GM13976 (cell line): ENCODE measurements around the gene FAM53B.

ENCODE experiments used
- DNase-seq: peaks from one replicate; pipeline ENCODE4 v3.0.0; 2012; ENCODE audit warnings: low spot score
- in situ Hi-C: fragments of 300-500 bp; cut with MboI; formaldehyde crosslinking; loops from one replicate; pipeline ENCODE4 v1.12.0; 2022; ENCODE audit warnings: low sequenced_read_pairs, mixed read lengths, inconsistent platforms; ENCODE audit not compliant: unreplicated experiment
- TF ChIP-seq, protein P1 (sequence below): IDR thresholded peaks from 2 replicates; pipeline ENCODE4 v1.5.1; 2012; ENCODE audit warnings: borderline replicate concordance, mild to moderate bottlenecking; ENCODE audit not compliant: insufficient read depth; ENCODE audit errors: extremely low read depth, missing control alignments, control extremely low read depth

Gene FAM53B

DNA sequence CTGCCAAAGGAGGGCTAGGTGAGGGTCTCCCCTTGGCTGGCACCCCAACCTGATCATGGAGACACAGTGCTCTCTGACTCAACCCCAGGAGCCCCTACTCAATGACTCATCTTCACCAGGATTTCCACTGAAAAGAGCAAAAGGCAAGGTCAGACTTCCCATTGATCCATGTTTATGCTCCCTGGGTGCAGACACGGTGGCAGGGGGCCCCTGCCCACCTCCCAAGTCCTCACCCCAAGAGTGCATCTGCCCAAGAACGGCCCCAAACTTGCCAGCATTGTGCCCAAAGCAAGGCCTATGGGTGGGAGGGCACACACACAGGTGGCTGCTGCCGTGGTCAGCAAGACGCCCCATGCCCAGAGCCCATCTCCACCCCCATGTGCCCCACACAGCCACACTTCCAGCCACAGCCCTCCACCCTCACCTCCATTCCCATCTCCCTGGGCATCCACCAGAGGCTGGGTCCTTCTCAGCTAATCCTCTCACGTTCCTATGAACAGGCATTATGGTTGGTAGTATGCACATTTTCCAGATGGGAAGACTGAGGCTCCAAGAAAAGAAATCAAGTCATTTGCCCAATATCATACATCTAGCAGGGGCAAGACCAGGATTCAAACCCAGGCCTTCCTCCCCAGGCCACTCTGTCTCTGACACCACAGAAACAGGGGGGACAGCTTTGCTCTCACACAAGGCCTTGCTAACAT lies 31.3 kb downstream of the FAM53B start:
- TF ChIP-seq, protein P1, sequence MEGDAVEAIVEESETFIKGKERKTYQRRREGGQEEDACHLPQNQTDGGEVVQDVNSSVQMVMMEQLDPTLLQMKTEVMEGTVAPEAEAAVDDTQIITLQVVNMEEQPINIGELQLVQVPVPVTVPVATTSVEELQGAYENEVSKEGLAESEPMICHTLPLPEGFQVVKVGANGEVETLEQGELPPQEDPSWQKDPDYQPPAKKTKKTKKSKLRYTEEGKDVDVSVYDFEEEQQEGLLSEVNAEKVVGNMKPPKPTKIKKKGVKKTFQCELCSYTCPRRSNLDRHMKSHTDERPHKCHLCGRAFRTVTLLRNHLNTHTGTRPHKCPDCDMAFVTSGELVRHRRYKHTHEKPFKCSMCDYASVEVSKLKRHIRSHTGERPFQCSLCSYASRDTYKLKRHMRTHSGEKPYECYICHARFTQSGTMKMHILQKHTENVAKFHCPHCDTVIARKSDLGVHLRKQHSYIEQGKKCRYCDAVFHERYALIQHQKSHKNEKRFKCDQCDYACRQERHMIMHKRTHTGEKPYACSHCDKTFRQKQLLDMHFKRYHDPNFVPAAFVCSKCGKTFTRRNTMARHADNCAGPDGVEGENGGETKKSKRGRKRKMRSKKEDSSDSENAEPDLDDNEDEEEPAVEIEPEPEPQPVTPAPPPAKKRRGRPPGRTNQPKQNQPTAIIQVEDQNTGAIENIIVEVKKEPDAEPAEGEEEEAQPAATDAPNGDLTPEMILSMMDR: no peak
- in situ Hi-C loops: no loop called here
- DNase-seq: no peak

DNA sequence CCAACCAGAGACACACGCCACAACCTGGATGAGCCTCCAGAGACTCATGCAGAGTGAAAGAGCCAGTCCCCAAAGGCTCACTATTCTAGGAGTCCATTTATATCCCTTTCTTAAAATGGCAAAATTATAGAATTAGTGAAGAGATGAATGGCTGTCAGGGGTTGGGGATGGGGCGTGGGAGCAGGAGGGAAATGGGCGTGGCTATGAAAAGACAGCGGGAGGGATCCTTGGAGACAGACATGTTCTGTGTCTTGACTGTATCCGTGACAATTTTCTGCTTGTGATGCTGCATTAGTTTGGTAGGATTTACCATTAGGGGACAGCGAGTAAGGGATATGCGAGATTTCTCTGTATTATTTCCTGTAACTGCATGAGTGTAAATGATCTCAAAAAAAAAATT lies 33.0 kb downstream of the FAM53B start:
- DNase-seq: no peak
- TF ChIP-seq, protein P1: no peak
- in situ Hi-C loops: no loop called here

DNA sequence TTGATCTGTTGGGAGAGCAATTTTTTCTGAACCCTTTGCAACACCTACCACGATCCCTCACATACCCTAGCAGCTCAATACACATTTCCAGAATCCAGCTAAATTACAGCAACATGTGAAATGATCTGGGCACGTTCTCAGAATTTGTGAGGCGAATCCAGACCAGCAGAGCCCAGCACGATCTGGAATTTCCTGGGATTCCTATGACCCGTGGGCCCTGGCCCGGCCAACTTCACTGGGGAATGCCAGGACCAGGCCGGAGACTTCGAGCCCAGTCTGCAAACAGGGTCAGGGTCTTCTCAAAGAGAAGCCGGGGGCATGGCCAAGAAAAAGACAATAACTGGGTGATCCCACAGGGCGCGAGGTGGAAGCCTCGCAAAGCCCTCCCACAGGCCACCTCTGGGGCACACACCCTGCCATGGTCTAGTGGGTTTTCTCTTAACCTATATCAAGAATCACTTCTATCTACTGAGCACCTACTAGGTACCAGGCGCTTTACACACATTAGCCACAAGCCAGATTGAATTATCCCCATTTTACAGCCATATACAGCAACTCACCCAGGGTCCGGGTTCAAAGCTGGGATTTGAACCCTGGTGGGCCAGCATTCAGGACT lies 33.8 kb downstream of the FAM53B start:
- TF ChIP-seq, protein P1: no peak
- no peak for DNase-seq
- in situ Hi-C loops: no loop called here

DNA sequence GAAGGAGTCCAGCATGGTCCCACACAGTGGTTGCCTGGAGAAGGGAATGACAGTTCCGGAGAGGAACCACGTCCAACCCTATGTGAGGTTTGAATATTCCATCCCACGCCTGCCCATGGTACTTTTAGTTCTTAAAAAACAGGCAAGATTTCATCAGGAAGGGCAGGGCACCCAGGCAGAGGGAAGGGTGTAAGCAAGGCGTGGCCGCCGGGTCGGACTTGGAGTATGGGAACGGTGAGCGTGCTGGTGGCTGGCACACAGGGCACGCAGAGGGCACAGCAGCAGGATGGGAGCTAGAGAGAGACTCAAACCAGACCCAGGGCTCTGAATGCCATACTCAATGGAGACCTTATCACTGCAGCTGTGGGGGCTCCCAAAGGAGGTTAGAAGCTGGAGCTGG lies 34.3 kb downstream of the FAM53B start:
- in situ Hi-C loops: no loop called here
- no peak for DNase-seq

DNA sequence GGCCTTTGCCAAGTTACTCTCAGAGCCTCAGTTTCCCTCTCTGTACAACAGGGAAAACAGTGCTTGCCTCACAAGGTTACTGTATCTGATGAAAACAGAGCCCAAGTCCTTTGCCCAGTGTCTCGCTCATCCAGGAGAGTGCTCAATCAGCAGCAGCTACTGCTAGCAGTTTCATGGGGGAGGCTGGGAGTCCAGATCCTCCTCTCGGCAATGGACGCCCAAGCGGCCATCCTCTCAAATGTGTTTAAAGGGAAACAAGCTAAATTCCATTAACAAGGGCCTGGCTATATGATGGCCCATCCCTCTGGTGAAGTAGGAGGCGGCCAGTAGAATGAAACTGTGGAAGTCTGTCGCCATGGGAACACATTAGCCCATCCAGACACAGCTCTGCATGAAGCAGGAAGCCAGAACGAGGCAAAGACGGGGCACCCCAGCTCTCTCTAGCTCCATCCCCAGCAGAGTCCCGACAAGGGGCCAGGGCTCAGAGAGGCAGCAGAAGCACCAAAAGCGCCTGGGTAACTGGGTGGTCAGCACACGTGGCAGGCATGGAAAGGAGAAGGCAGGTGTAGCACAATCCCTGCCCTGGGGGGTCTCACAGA lies 35.2 kb downstream of the FAM53B start:
- DNase-seq: no peak

More for the DNA sequence above, 34.3 kb downstream of the FAM53B start:
- TF ChIP-seq, protein P1: no peak

DNA sequence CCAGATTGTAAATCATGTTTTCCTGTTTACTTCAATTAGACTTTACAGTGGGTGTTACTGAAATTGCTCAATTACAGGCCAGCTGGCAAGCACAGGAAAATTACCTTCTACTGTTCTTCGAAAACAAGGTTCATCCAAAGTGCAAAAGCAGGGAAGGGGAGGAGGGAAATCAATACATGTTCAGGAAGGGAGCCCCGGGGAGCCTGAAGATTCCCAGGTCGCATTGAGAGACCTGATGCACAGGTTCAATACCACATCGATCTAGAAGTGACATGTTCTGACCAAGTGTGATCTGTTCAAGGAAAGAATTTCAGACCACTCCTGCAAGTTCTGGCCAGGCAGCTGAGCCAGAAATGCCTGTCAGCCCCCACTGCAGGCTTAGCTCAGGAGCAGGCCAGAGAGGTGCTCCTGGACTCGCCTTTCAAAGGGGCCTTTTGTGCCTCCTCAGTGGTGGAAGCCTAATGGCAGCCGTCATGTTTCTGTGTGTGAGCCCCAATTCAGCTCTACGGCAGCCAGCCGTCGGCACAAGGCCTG lies 35.9 kb downstream of the FAM53B start:
- TF ChIP-seq, protein P1: no peak
- in situ Hi-C loops: no loop called here
- DNase-seq: no peak

More for the DNA sequence above, 35.2 kb downstream of the FAM53B start:
- in situ Hi-C loops: no loop called here
- TF ChIP-seq, protein P1: no peak
